Right atrium auricular region (tissue), 2 donors: Measurements from ENCODE around the gene TCP10L. TPM values are rescaled to one million over a fixed set of nuclear protein-coding genes. Genes with fewer than 3 reads are reported as not detected.
"Not testable (repeated sequence)": the region's sequence is repeated elsewhere in the genome, so short reads cannot be mapped to it uniquely, and the experiment has no call there.

ENCODE experiments used
- DNase-seq: peaks from one replicate; pipeline ENCODE4 v3.0.0-alpha.2; 2019; ENCODE audit warnings: low spot score
- H3K27ac ChIP-seq, 2 donors: fragments of 200-600 bp; sonication (generic); 1 replicate in 1 of 2; 2 replicates in 1 of 2; pipeline ENCODE4 v1.5.1; 2016 to 2019
- H3K27me3 ChIP-seq, 2 donors: fragments of 200-600 bp; sonication (generic); one replicate each; pipeline versions ENCODE4 v1.5.1 to v1.6.0; 2017 to 2019
- H3K36me3 ChIP-seq: fragments of 200-600 bp; sonication (generic); one replicate; pipeline ENCODE4 v1.5.1; 2016
- H3K4me1 ChIP-seq, 2 donors: fragments of 200-600 bp; sonication (generic); one replicate each; pipeline versions ENCODE4 v1.5.1 to v1.6.0; 2017 to 2019
- H3K4me3 ChIP-seq, 2 donors: fragments of 200-600 bp; sonication (generic); 1 replicate in 1 of 2; 2 replicates in 1 of 2; pipeline ENCODE4 v1.5.1; 2017 to 2019; ENCODE audit warnings: mild to moderate bottlenecking in 1 of 2, moderate library complexity in 1 of 2
- H3K9me3 ChIP-seq, 2 donors: fragments of 200-600 bp; sonication (generic); one replicate each; pipeline ENCODE4 v1.5.1; 2019
- CTCF ChIP-seq, 2 donors: fragments of 200-600 bp; sonication (generic); IDR thresholded peaks; one replicate each; pipeline ENCODE4 v1.5.1; 2019; ENCODE audit warnings: antibody characterized with exemption in 2 of 2
- total RNA-seq, 2 donors: library from RNA; depleted of rRNA; stranded (reverse); fragments of >200 nt; gene quantifications; one replicate each; pipeline ENCODE4 v1.1.0, GENCODE V29; 2016

The TCP10L gene
- total RNA-seq, 2 donors from 2014 or later: 1.1 TPM; not detected in 1

GRCh38 chr21:32566741-32567389 is 18.5 kb downstream of the TCP10L start:
- Histone ChIP-seq H3K4me3 (no peak overlapping the region), H3K4me1 (peaks cover 0 to 10% of the 10 kb centered on the region in 2 donors), H3K27ac (no peak overlapping the region), H3K9me3 (no peaks in the 10 kb centered on the region), H3K27me3 (no peaks in the 10 kb centered on the region), H3K36me3 (no peaks in the 10 kb centered on the region)
- no peak for DNase-seq
- no peak for TF ChIP-seq CTCF (IDR thresholded peaks at IDR 0.05)

- H3K9me3 ChIP-seq: no peaks in the 10 kb centered on the region
- no peak for TF ChIP-seq CTCF (IDR thresholded peaks at IDR 0.05)
- H3K36me3 ChIP-seq: no peaks in the 10 kb centered on the region
- peaks cover 0 to 10% of the 10 kb centered on the region in 2 donors for H3K4me1 ChIP-seq
- H3K4me3 ChIP-seq: no peak overlapping the region
- DNase-seq: no peak
- H3K27ac ChIP-seq: no peak overlapping the region
- H3K27me3 ChIP-seq: no peaks in the 10 kb centered on the region
Measured at GRCh38 chr21:32565856-32566465, 19.4 kb downstream of the TCP10L start.

DNA sequence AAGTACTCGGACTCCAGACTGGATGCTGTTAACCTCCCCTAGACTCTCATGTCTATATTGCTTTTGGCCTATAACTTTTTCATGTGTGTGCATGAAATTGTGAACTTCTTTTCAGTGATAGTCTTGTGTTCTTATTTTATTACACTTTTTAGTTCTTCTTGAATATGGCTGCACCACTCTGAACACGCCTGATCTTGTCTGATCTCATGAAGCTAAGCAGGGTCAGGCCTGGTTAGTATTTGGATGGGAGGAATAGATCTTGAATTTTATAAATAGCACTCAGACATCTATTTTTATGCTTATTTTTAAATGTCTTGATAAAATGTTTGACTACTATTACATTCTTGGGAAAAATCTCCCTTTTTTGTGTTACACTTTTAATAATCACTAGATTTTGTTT is 22.4 kb downstream of the TCP10L start:
- no peaks in the 10 kb centered on the region for H3K36me3 ChIP-seq
- no peaks in the 10 kb centered on the region for H3K27me3 ChIP-seq
- H3K9me3 ChIP-seq: no peaks in the 10 kb centered on the region
- peak overlapping the region; percentile 26 to 38 for H3K27ac ChIP-seq
- TF ChIP-seq CTCF (IDR thresholded peaks at IDR 0.05): no peak
- peaks cover 0 to 10% of the 10 kb centered on the region in 2 donors for H3K4me1 ChIP-seq
- no peak overlapping the region for H3K4me3 ChIP-seq
- DNase-seq: no peak

DNA sequence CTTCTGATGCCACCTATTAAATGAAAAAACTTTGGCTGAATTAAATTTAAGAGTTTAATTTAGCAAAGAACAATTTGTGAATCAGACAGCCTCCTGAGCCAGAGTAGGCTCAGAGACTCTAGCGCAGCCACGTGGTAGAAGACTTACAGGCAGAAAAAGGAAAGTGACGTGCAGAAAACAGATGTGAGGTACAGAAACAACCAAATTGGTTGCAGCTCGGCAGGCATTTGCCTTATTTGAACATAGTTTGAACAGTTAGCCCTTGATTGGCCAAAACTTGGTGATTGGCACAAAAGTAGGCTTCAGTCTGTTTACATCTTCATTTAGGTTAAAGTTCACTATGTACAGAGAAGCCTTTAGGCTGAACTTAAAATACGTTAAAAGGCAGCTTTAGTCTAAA is 22.9 kb downstream of the TCP10L start:
- H3K27me3 ChIP-seq: no peaks in the 10 kb centered on the region
- H3K4me1 ChIP-seq: peaks cover 0 to 10% of the 10 kb centered on the region in 2 donors
- H3K27ac ChIP-seq: peak overlapping the region; percentile 26 to 38
- H3K9me3 ChIP-seq: no peaks in the 10 kb centered on the region
- no peak overlapping the region for H3K4me3 ChIP-seq
- no peak for DNase-seq
- H3K36me3 ChIP-seq: no peaks in the 10 kb centered on the region
- peak in 1 of 2 donors; percentile 67 for TF ChIP-seq CTCF (IDR thresholded peaks at IDR 0.05)

DNA sequence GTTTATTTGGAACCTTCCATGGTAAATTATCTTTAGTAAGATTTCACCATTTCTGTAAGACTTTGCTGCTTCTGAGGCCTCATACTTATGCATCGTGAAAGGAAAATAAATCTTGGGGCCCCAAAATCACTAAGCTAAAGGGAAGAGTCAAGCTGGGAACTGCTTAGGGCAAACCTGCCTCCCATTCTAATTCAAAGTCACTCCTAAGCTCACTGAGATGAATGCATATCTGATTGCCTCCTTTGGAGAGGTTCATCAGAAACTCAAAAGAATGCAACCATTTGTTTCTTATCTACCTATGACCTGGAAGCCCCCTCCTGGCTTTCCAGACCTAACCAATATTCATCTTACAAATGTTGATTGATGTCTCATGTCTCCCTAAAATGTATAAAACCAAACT is 23.8 kb downstream of the TCP10L start:
- H3K36me3 ChIP-seq, H3K9me3 ChIP-seq, H3K27me3 ChIP-seq, H3K27ac ChIP-seq, H3K4me3 ChIP-seq, DNase-seq: not testable (repeated sequence)
- H3K4me1 ChIP-seq: peaks cover 0 to 10% of the 10 kb centered on the region in 2 donors

GRCh38 chr21:32560896-32561295 is 24.4 kb downstream of the TCP10L start:
- no peak for DNase-seq
- Histone ChIP-seq H3K9me3 (no peaks in the 10 kb centered on the region), H3K27ac (no peak overlapping the region), H3K36me3 (no peaks in the 10 kb centered on the region), H3K4me3 (no peak overlapping the region), H3K4me1 (peaks cover 0 to 10% of the 10 kb centered on the region in 2 donors), H3K27me3 (no peaks in the 10 kb centered on the region)
- no peak for TF ChIP-seq CTCF (IDR thresholded peaks at IDR 0.05)
